DOHH2 (cell line): ENCODE data around the gene SOX8.

ENCODE experiments used
- CTCF ChIP-seq: fragments of 200-600 bp; sonication (generic); IDR thresholded peaks from one replicate; pipeline ENCODE4 v1.5.1; 2014; ENCODE audit warnings: antibody characterized with exemption, mild to moderate bottlenecking, low read depth, low read length; ENCODE audit not compliant: poor library complexity, severe bottlenecking
- EZH2phosphoT487 ChIP-seq: fragments of 200-600 bp; sonication (generic); IDR thresholded peaks from 2 replicates; pipeline ENCODE4 v1.6.1; 2017; ENCODE audit warnings: borderline replicate concordance, mild to moderate bottlenecking, antibody characterized with exemption, low read length, moderate library complexity, mixed read lengths

GRCh38 chr16:970386-970765 is 11.2 kb upstream of the SOX8 start:
- TF ChIP-seq CTCF (no peak), EZH2phosphoT487 (no peak)
